Keratinocyte (primary cell): ENCODE results near the gene HBZ.

Experiments
- EZH2 ChIP-seq: IDR thresholded peaks from one replicate; pipeline ENCODE4 v1.6.1; 2012; ENCODE audit warnings: inconsistent platforms, mild to moderate bottlenecking, low read length, moderate library complexity
- TF ChIP-seq, protein P1 (sequence below), 3 experiments: IDR thresholded peaks in 1 of 3; conservative IDR thresholded peaks in 1 of 3; optimal IDR thresholded peaks in 1 of 3; 2 replicates in 2 of 3; 3 replicates in 1 of 3; pipeline versions ENCODE3 to v1.5.1; 2011; ENCODE audit warnings: low read length in 3 of 3, mild to moderate bottlenecking in 3 of 3, moderate library complexity in 2 of 3, control low read depth in 1 of 3, inconsistent platforms in 1 of 3; ENCODE audit not compliant: insufficient read depth in 2 of 3; ENCODE audit errors: extremely low read depth in 1 of 3

GRCh38 chr16:200388-200787 is 47.9 kb downstream of the HBZ start:
- TF ChIP-seq, protein P1, sequence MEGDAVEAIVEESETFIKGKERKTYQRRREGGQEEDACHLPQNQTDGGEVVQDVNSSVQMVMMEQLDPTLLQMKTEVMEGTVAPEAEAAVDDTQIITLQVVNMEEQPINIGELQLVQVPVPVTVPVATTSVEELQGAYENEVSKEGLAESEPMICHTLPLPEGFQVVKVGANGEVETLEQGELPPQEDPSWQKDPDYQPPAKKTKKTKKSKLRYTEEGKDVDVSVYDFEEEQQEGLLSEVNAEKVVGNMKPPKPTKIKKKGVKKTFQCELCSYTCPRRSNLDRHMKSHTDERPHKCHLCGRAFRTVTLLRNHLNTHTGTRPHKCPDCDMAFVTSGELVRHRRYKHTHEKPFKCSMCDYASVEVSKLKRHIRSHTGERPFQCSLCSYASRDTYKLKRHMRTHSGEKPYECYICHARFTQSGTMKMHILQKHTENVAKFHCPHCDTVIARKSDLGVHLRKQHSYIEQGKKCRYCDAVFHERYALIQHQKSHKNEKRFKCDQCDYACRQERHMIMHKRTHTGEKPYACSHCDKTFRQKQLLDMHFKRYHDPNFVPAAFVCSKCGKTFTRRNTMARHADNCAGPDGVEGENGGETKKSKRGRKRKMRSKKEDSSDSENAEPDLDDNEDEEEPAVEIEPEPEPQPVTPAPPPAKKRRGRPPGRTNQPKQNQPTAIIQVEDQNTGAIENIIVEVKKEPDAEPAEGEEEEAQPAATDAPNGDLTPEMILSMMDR (optimal IDR thresholded peaks at IDR 0.05 in 1 of 3, IDR thresholded peaks at IDR 0.05 in 1 of 3, conservative IDR thresholded peaks at IDR 0.05 in 1 of 3; ENCODE audit: extremely low read depth in 1 of 3, insufficient read depth in 2 of 3, low read length in 3 of 3): no peak
- TF ChIP-seq EZH2: no peak
